ENCODE results near the gene MTOR. TPM values are rescaled to one million over a fixed set of nuclear protein-coding genes. Genes with fewer than 3 reads are reported as not detected.

The MTOR gene
- total and polyA plus RNA-seq, 2 donors (not counting 3 experiments of a cell fraction or from before 2014, with no cell fraction given) = 33.5 to 50.4 TPM

DNA sequence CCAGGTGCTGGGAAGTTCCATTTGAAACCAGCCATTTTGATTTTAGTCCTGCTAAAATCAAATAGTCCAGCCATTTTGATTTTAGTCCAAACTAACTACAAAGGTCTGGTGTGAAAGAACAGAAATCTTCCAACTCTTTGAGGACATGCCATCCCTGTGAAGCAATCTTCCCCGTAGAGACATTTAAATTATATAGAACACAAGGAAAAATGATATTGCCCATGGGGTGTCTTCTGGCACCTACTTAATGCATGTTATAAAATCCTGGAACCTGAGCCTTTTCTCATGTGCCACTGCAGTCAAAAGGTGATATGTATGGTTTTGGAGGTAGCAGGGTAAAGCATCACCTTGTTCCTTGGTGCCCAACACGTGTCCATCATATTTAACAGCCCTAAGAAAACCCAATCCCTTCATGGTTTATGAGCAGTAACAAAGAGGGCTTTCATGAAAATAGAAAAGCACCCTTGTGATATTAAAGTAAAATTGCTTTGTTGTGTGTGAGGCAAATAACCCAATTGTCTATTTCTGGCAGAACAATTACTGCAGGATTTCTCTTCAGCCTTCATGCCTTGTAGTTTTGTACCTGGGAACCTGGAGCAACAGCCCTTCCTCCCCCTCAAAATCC, 46.9 kb downstream of the MTOR start:
- ChIA-PET CTCF (interaction anchor here (1.3 to 1.7 kb wide), 2 partner anchors 8 to 178 kb away, joined by 4 to 6 read pairs; no protein-coding TSS in a partner anchor), POLR2A (no interaction called here)
- H2AFZ ChIP-seq (ENCODE audit: low read depth, low read length) = no peak overlapping the region
- no peak overlapping the region for H3K9ac ChIP-seq (replicated peaks; ENCODE audit: extremely low read depth, insufficient read depth, low read length)
- H3K79me2 ChIP-seq (ENCODE audit: control insufficient read depth, insufficient read depth, low read length) = no peaks in the 10 kb centered on the region
- dilution Hi-C loops (cut with MboI; ENCODE audit: extremely low pct_ligation_motif_present, low sequenced_read_pairs) = no loop called here
- H3K9me3 ChIP-seq (replicated peaks; ENCODE audit: control insufficient read depth, insufficient read depth, low read length) = no peaks in the 10 kb centered on the region
- no peak for DNase-seq (ENCODE audit: low read depth, low spot score)
- no peaks in the 10 kb centered on the region for H4K20me1 ChIP-seq (replicated peaks; ENCODE audit: control insufficient read depth, extremely low read depth, insufficient read depth, low read length)
- TF ChIP-seq MYC (IDR thresholded peaks at IDR 0.05; ENCODE audit: low read depth, low read length) (no peak), JUN (IDR thresholded peaks at IDR 0.05; ENCODE audit: borderline replicate concordance, insufficient read depth, insufficient read length, low read depth) (no peak), POLR2A (IDR thresholded peaks at IDR 0.05; ENCODE audit: low read depth, low read length) (no peak), FOS (IDR thresholded peaks at IDR 0.05; ENCODE audit: borderline replicate concordance, insufficient read depth, low read length) (no peak), GATA2 (IDR thresholded peaks at IDR 0.05; ENCODE audit: insufficient read depth, insufficient read length, low read depth, low read length) (no peak), POLR2AphosphoS5 (IDR thresholded peaks at IDR 0.05; ENCODE audit: insufficient read depth, low read depth, low read length) (no peak), EZH2 (IDR thresholded peaks at IDR 0.05; ENCODE audit: borderline replicate concordance, low read depth, low read length, severe bottlenecking) (no peak)
- TF ChIP-seq, protein P1, sequence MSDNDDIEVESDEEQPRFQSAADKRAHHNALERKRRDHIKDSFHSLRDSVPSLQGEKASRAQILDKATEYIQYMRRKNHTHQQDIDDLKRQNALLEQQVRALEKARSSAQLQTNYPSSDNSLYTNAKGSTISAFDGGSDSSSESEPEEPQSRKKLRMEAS (IDR thresholded peaks at IDR 0.05; ENCODE audit: insufficient read depth, insufficient read length) = no peak
- TF ChIP-seq, protein P2, sequence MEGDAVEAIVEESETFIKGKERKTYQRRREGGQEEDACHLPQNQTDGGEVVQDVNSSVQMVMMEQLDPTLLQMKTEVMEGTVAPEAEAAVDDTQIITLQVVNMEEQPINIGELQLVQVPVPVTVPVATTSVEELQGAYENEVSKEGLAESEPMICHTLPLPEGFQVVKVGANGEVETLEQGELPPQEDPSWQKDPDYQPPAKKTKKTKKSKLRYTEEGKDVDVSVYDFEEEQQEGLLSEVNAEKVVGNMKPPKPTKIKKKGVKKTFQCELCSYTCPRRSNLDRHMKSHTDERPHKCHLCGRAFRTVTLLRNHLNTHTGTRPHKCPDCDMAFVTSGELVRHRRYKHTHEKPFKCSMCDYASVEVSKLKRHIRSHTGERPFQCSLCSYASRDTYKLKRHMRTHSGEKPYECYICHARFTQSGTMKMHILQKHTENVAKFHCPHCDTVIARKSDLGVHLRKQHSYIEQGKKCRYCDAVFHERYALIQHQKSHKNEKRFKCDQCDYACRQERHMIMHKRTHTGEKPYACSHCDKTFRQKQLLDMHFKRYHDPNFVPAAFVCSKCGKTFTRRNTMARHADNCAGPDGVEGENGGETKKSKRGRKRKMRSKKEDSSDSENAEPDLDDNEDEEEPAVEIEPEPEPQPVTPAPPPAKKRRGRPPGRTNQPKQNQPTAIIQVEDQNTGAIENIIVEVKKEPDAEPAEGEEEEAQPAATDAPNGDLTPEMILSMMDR (IDR thresholded peaks at IDR 0.05; ENCODE audit: extremely low read depth in 1 of 2, insufficient read depth in 1 of 2, low read depth in 1 of 2, low read length in 2 of 2) = no peak
- FAIRE-seq = no peak
- peaks cover 25 to 33% of the 10 kb centered on the region in 2 experiments for H3K36me3 ChIP-seq (ENCODE audit: control insufficient read depth in 2 of 2, extremely low read depth in 1 of 2, insufficient read depth in 2 of 2, low read length in 2 of 2)
- H3K9me1 ChIP-seq (replicated peaks; ENCODE audit: control insufficient read depth, extremely low read depth, insufficient read depth, low read length) = no peaks in the 10 kb centered on the region
- H3K4me3 ChIP-seq (replicated peaks in 1 of 3; ENCODE audit: insufficient read depth in 1 of 3, low read depth in 1 of 3, low read length in 3 of 3) = no peak overlapping the region
- H3K27ac ChIP-seq (ENCODE audit: insufficient read depth, low read depth, low read length) = no peak overlapping the region
- BruUV-seq (replicated peaks) = no TSS peak
- intact Hi-C loops (cut with micrococcal nuclease) = no loop called here
- H3K4me1 ChIP-seq (ENCODE audit: control insufficient read depth, extremely low read depth, insufficient read depth, low read length) = no peaks in the 10 kb centered on the region
- no peaks in the 10 kb centered on the region for H3K27me3 ChIP-seq (ENCODE audit: control insufficient read depth in 2 of 2, insufficient read depth in 2 of 2, low read length in 2 of 2)
- no peak overlapping the region for H3K4me2 ChIP-seq (ENCODE audit: insufficient read depth, low read length)

All from endothelial cell of umbilical vein (primary cell).